MM.1S (cell line): Measurements from ENCODE around the gene EXD2.

Source experiments
- CTCF ChIP-seq: fragments of 300-600 bp; sonication (generic); IDR thresholded peaks from 2 replicates; pipeline ENCODE4 v1.5.1; 2016; ENCODE audit warnings: antibody characterized with exemption, low read length, mixed read lengths
- EZH2 ChIP-seq: fragments of 300-600 bp; sonication (generic); optimal IDR thresholded peaks from 2 replicates; pipeline ENCODE3; 2017; ENCODE audit warnings: low read depth, mild to moderate bottlenecking, antibody characterized with exemption, low read length, mixed read lengths
- EZH2phosphoT487 ChIP-seq: fragments of 300-600 bp; sonication (generic); IDR thresholded peaks from 2 replicates; pipeline ENCODE4 v1.6.1; 2018; ENCODE audit warnings: antibody characterized with exemption, low read length

DNA sequence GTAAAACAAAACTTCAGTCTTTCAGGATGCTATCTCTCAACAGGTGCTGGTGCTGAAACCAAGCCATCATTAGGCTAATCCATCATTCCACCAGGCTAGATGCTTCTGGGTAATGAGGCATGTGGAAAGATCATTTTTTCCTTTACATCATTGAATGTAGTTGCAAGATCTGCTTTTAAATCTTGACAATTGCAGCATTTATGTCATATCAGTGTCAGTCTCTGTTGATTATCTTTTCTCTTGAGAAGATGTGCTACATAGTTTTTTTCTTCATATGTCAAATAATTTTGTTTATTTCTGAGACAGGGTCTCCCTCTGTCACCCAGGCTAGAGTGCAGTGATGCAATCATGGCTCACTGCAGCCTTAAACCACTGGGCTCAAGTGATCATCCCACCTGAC lies 16.2 kb upstream of the EXD2 start:
- no peak for TF ChIP-seq CTCF
- no peak for TF ChIP-seq EZH2phosphoT487
- no peak for TF ChIP-seq EZH2
